Measurements from ENCODE around the gene EXOC3L4.

- TF ChIP-seq, protein P1, sequence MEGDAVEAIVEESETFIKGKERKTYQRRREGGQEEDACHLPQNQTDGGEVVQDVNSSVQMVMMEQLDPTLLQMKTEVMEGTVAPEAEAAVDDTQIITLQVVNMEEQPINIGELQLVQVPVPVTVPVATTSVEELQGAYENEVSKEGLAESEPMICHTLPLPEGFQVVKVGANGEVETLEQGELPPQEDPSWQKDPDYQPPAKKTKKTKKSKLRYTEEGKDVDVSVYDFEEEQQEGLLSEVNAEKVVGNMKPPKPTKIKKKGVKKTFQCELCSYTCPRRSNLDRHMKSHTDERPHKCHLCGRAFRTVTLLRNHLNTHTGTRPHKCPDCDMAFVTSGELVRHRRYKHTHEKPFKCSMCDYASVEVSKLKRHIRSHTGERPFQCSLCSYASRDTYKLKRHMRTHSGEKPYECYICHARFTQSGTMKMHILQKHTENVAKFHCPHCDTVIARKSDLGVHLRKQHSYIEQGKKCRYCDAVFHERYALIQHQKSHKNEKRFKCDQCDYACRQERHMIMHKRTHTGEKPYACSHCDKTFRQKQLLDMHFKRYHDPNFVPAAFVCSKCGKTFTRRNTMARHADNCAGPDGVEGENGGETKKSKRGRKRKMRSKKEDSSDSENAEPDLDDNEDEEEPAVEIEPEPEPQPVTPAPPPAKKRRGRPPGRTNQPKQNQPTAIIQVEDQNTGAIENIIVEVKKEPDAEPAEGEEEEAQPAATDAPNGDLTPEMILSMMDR (IDR thresholded peaks at IDR 0.05; ENCODE audit: low read depth, low read length, poor library complexity, severe bottlenecking): no peak
- no peak for TF ChIP-seq EZH2phosphoT487 (IDR thresholded peaks at IDR 0.05; ENCODE audit: borderline replicate concordance, low read length)
Observed at GRCh38 chr14:103131580-103131979, 37.1 kb downstream of the EXOC3L4 start.
